HL-60 (cell line): Measurements from ENCODE around the gene SSBP4.
"Not testable (repeated sequence)": the region's sequence is repeated elsewhere in the genome, so short reads cannot be mapped to it uniquely, and the experiment has no call there.

Source experiments
- CTCF ChIP-seq: IDR thresholded peaks from one replicate; pipeline ENCODE4 v1.5.1; 2011; ENCODE audit warnings: low read length, control low read depth, inconsistent platforms; ENCODE audit not compliant: insufficient read depth
- GABPA ChIP-seq: IDR thresholded peaks from 2 replicates; pipeline ENCODE4 v1.6.1; 2012; ENCODE audit warnings: low read depth
- POLR2AphosphoS5 ChIP-seq: IDR thresholded peaks from 2 replicates; pipeline ENCODE4 v1.6.1; 2012; ENCODE audit warnings: low read depth
- REST ChIP-seq: IDR thresholded peaks from 2 replicates; pipeline ENCODE4 v1.6.1; 2012; ENCODE audit warnings: low read depth; ENCODE audit not compliant: insufficient replicate concordance
- SPI1 ChIP-seq: IDR thresholded peaks from 2 replicates; pipeline ENCODE4 v1.6.1; 2012; ENCODE audit warnings: low read depth, mild to moderate bottlenecking, borderline replicate concordance

- not testable (repeated sequence) for TF ChIP-seq CTCF, POLR2AphosphoS5, SPI1, GABPA, REST
These were observed 13.4 kb upstream of the SSBP4 start for GRCh38 chr19:18405754-18406153.
